OCI-LY1 (cell line): ENCODE data around the gene FADD.

Source experiments
- EZH2 ChIP-seq: fragments of 200-600 bp; sonication (generic), shearing (Covaris generic); IDR thresholded peaks from 2 replicates; pipeline ENCODE4 v1.8.0; 2017; ENCODE audit warnings: borderline replicate concordance, mixed run types, mild to moderate bottlenecking, antibody characterized with exemption, low read length, moderate library complexity, mixed read lengths
- TF ChIP-seq, protein P1 (sequence below): fragments of 200-600 bp; sonication (generic), shearing (Covaris generic); IDR thresholded peaks from 2 replicates; pipeline ENCODE4 v1.5.1; 2017; ENCODE audit warnings: mild to moderate bottlenecking, antibody characterized with exemption, low read length, moderate library complexity, mixed read lengths

DNA sequence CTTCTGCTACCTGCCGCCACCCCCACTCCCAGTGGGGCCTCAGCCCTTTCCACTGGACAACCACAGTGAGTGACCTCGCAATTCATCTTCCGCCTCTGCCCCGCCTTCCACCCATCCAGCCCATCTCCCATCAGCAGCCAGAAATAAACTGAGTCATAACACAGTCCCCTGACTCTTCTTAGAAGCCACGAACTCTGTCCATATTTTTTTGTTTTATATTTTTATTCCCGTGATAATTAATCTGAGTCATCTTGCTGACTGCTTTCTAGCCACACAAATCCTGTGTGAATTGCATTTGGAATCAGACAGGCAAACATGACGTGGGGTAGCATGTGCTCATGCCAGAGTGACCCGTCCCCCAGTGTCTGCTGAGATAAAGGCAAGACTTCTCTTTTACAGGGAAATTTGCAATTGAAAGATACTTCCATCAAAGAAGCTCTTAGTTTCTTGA is 7.0 kb downstream of the FADD start:
- TF ChIP-seq, protein P1, sequence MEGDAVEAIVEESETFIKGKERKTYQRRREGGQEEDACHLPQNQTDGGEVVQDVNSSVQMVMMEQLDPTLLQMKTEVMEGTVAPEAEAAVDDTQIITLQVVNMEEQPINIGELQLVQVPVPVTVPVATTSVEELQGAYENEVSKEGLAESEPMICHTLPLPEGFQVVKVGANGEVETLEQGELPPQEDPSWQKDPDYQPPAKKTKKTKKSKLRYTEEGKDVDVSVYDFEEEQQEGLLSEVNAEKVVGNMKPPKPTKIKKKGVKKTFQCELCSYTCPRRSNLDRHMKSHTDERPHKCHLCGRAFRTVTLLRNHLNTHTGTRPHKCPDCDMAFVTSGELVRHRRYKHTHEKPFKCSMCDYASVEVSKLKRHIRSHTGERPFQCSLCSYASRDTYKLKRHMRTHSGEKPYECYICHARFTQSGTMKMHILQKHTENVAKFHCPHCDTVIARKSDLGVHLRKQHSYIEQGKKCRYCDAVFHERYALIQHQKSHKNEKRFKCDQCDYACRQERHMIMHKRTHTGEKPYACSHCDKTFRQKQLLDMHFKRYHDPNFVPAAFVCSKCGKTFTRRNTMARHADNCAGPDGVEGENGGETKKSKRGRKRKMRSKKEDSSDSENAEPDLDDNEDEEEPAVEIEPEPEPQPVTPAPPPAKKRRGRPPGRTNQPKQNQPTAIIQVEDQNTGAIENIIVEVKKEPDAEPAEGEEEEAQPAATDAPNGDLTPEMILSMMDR: no peak
- TF ChIP-seq EZH2: no peak
